HG03108 (cell line): ENCODE data around the gene DNAAF6.
A peak's percentile ranks its signal among the peaks of the same experiment; 100 is the strongest.
"Not testable (repeated sequence)": the region's sequence is repeated elsewhere in the genome, so short reads cannot be mapped to it uniquely, and the experiment has no call there.

Experiments
- ATAC-seq: cut with Tn5 transposase; IDR thresholded peaks from one replicate; pipeline ENCODE4 v1.9.1; 2021; ENCODE audit warnings: moderate library complexity; ENCODE audit not compliant: unreplicated experiment

DNAAF6 gene

GRCh38 chrX:107205770-107206696, at the start of gene DNAAF6, which contains the start of gene NUP62CL:
Gene DNAAF6 (plus strand): TSS chrX:107206611. CDS start chrX:107212876, 6,265 bp downstream.
Gene NUP62CL (minus strand): TSS chrX:107206433. CDS start chrX:107175146, 31,287 bp downstream.
- peak; percentile 92 for ATAC-seq

GRCh38 chrX:107157618-107158017, 48.8 kb upstream of the DNAAF6 start:
- not testable (repeated sequence) for ATAC-seq

- no peak for ATAC-seq
Measured at GRCh38 chrX:107167163-107167921, 39.1 kb upstream of the DNAAF6 start.

DNA sequence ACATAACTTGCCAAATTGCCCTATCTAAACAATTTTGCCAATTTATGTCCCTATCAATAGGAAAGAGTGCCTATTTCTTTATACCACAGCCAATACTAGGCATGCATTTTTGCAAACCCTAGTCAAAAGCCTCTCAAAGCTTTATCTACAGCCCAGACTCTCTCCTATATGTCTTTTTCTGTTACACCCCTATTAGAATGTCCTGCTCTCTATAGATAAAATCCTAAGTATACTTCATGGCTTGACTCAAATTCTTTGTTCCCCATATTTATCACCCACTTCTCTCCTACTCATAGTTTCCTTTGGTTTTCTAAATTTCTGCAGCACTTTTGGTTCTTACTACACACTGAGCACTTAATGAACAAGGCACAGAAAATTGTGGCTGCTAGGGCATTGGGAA, 38.2 kb upstream of the DNAAF6 start:
- ATAC-seq = no peak

DNA sequence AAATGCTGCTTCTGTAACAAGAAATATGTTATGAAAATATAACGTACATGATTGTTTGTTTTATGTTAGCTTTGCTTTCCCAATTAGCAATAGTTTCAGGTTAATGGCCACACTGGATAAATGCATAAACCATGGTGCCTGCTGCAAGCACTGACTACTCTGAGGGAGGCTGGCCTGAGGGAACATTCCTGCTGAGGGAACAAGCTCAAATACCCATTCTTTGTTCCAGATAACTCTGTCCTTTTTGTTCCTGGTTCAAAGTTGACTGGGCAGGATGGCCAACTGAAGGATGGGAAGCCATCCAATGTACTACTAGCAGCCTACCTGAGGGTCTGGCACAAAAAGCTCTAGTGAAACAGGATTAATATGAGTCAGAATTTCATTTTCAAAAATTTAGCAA, 37.7 kb upstream of the DNAAF6 start:
- ATAC-seq = no peak

DNA sequence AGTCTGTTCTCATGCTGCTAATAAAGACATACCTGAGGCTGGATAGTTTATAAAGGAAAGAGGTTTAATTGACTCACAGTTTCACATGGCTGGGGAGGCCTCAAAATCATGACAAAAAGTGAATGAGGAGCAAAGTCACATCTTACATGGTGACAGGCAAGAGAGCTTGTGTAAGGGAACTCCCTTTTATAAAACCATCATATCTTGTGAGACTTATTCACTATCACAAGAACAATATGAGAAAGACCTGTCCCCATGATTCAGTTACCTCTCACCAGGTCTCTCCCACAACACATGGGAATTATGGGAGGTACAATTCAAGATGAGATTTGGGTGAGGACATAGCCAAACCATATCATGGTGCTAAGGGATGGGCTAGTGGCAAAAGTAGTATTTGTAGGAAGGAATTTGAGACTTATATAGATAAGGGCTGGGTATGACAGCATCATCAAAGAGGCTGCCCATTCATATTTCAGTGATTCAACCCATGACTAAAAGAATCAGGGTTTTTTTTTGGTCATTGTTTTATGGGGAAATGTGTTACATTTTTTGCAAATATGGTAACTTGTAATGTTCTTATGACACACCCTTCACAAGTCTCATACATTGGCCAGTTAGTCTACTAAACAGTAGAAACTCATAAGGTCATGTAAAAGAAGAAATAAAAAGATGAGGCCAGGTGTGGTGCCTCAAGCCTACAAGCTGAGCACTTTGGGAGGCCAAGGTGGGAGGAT, 34.9 kb upstream of the DNAAF6 start:
- ATAC-seq = no peak

DNA sequence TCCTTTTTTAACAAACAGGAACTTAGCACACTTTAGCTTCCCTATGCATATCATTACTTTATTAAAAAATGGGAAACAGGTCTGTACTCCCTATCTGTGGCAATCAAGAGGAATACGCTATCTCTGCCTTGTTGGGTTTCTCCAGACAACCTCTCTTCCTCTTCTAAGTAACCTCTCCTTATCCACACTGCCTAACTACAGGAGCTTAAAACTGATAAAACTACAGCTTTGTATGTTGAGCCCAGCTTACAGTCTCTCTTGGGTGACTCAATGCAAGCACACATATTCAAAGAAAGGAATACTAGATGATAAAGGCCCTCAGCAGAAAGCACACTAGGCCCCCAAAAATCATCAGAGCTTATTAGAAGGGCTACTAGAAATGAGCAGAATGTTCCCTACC, 9.1 kb upstream of the DNAAF6 start:
- no peak for ATAC-seq

DNA sequence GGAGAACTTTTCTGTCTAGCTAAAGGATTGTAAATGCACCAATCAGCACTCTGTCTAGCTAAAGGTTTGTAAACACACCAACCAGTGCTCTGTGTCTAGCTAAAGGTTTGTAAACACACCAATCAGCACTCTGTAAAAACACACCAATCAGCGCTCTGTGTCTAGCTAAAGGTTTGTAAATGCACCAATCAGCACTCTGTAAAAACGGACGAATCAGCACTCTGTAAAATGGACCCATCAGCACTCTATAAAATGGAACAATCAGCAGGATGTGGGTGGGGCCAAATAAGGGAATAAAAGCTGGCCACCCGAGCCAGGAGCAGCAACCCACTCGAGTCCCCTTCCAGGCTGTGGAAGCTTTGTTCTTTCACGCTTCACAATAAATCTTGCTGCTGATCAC, 8.3 kb upstream of the DNAAF6 start:
- not testable (repeated sequence) for ATAC-seq

DNA sequence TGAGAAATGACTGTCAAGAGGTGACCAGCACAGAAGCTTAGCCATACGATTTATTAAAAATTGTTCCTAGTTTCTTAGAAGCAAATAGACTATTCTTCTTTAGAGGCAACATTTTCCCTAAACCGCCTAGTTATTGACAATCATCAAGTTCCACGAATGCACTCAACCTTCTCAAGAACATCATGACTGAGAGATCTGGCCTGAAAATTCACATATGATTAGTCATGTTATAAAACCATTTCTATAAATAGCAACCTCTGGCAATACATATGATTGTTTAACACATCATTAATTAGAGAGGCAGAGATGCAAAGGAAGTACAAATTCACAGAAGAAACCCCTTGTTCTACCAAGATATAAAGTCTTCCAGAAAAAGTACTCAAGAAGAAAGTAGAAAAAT, 6.9 kb upstream of the DNAAF6 start:
- no peak for ATAC-seq

GRCh38 chrX:107204068-107204605, 2.3 kb upstream of the DNAAF6 start:
- no peak for ATAC-seq

- ATAC-seq = no peak
Measured at GRCh38 chrX:107206697-107207065, 270 bp downstream of the DNAAF6 start.

DNA sequence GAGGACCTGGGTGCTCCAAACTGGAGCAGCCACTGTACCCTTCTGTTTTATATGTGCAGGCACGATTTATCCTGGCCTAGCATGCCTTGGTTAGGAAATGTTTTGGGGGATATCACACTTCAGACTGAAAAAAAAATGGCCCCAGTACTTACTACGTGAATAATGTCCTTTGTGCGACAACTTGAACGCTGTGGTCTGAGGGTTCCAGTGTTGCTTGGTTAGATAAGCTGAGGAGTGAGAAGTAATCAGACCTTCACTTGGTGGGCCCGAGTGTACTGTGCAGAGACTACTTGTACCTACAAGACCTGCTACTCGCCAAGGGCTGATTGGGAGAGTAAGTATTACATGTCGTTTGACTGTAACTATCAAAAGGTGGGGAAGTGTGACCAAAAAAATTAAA, 678 bp downstream of the DNAAF6 start:
- no peak for ATAC-seq

DNA sequence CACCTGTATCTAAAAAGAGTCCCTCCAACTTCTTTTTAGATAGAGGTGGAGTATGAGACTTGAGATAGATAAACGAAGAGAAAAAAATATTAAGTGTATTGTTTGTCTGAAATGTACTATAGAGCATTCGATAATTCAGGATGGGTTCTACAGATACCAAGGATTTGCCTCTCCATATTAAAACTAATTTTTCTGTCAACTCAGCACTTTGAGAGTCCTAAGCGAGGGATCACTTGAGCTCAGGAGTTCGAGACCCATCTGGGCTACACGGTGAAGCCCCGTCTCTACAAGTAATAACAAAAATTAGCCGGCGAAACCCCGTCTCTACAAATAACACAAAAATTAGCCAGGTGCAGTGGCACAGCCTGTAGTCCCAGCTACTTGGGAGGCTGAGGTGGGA, 1.5 kb downstream of the DNAAF6 start:
- ATAC-seq = no peak

- no peak for ATAC-seq
Measured at GRCh38 chrX:107213477-107213876, 7.1 kb downstream of the DNAAF6 start.

GRCh38 chrX:107226757-107227156, 20.3 kb downstream of the DNAAF6 start:
- no peak for ATAC-seq

DNA sequence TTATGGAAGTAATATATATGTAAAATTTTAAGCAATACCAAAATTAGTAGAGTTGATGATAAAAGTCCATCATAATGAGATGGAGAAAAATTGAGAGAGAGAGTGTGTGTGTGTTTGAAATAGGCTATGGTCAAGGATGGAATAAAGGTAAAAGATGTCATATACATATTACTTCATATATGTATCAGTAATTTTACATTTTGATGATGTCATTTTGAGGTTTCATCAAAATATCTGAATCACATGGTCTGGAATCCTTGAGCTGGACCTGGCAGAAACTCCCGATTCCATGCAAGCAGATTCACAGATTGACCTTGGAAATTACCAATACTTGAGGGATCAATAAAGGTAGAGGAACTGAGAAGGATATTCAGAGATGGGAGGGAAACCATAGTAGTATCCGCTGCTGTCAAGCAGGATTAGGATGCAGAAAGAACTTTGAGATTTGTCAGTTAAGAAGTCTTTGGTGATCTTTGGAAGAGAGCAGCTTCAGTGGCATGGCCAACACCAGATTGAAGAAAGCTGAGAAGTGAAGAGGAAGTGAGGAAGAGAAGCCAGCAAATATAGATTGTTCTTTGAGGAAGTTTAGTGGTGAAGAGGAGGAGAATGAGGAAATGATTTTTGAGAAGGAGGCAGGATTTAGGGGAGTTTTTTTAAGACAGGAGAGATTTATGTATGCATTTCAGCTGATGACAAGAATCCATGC, 21.5 kb downstream of the DNAAF6 start:
- no peak for ATAC-seq

DNA sequence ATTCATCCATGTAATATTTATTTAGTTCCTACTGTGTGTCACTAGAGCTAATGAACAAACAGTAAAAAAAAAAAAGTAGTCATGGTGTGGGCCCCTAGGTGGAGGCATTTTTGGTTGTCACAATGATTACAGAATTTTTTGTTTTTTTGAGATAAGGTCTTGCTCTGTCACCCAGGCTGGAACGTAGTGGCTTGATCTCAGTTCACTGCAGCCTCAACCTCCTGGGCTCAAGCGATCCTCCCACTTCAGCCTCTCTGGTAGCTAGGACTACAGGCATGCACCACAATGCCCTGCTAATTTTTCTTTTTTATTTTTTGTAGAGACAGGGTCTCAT, 22.0 kb downstream of the DNAAF6 start:
- no peak for ATAC-seq

GRCh38 chrX:107272431-107272921, 66.1 kb downstream of the DNAAF6 start:
- ATAC-seq = no peak

DNA sequence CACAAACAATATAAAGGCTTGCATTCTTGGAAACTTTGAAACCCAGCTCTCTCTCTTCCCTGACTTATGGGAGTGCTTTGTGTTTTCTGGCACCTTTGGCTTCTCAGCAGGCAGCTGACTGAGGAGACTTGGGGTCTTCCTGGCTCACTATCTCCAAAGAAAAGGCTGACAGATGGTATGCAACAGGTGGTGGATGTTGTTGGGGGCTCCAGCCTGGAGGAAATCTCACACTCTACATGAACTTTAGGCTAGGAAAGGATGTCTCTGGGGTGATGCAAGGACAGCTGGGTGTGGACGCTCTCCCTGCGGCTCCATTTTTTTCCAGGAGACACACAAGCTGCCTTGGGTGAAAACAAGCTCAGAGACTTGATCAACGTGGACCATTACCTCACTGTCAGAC, 67.4 kb downstream of the DNAAF6 start:
- no peak for ATAC-seq

GRCh38 chrX:107288676-107289075, 82.3 kb downstream of the DNAAF6 start:
- ATAC-seq = no peak
